Brain microvascular endothelial cell (primary cell): ENCODE results near the gene GLT6D1.

Experiments used
- DNase-seq: peaks from one replicate; pipeline ENCODE4 v3.0.0-alpha.2; 2020
- H3K27ac ChIP-seq: fragments of 250-450 bp; sonication (Bioruptor Pico); 2 replicates; pipeline ENCODE4 v1.5.1; 2020; ENCODE audit warnings: mild to moderate bottlenecking, moderate library complexity
- H3K27me3 ChIP-seq: fragments of 250-450 bp; sonication (Bioruptor Pico); replicated peaks from 2 replicates; pipeline ENCODE4 v1.5.1; 2020; ENCODE audit warnings: mild to moderate bottlenecking
- H3K36me3 ChIP-seq: fragments of 250-450 bp; sonication (Bioruptor Pico); replicated peaks from 2 replicates; pipeline ENCODE4 v1.5.1; 2020; ENCODE audit warnings: mild to moderate bottlenecking
- H3K4me3 ChIP-seq: 2 replicates; pipeline ENCODE4 v1.5.1; 2011; ENCODE audit warnings: low read depth, mild to moderate bottlenecking, control low read depth, low read length, moderate library complexity
- CTCF ChIP-seq: IDR thresholded peaks from 2 replicates; pipeline ENCODE4 v1.5.1; 2011; ENCODE audit warnings: low read depth, mild to moderate bottlenecking, moderate library complexity, low read length, control low read depth, inconsistent platforms; ENCODE audit errors: missing control alignments
- in situ Hi-C: cut with HindIII; loops from 2 replicates; pipeline ENCODE4 v1.10.0; 2017; ENCODE audit warnings: low sequenced_read_pairs, low pct_ligation_motif_present

Gene GLT6D1

GRCh38 chr9:135613946-135614805 lies 25.2 kb downstream of the GLT6D1 start:
- H3K27me3 ChIP-seq = no peaks in the 10 kb centered on the region
- no peak for DNase-seq
- no peak for TF ChIP-seq CTCF
- in situ Hi-C loops = no loop called here
- H3K4me3 ChIP-seq = no peak overlapping the region
- H3K36me3 ChIP-seq = no peaks in the 10 kb centered on the region
- no peak overlapping the region for H3K27ac ChIP-seq

- no peaks in the 10 kb centered on the region for H3K36me3 ChIP-seq
- no peak overlapping the region for H3K27ac ChIP-seq
- no peaks in the 10 kb centered on the region for H3K27me3 ChIP-seq
- in situ Hi-C loops = no loop called here
- no peak for DNase-seq
- no peak for TF ChIP-seq CTCF
- no peak overlapping the region for H3K4me3 ChIP-seq
Measured at GRCh38 chr9:135612981-135613910, 26.1 kb downstream of the GLT6D1 start.

GRCh38 chr9:135612437-135612836 lies 26.9 kb downstream of the GLT6D1 start:
- DNase-seq = no peak
- Histone ChIP-seq H3K27ac (no peak overlapping the region), H3K27me3 (no peaks in the 10 kb centered on the region), H3K36me3 (no peaks in the 10 kb centered on the region), H3K4me3 (no peak overlapping the region)
- no peak for TF ChIP-seq CTCF
- in situ Hi-C loops = no loop called here

- H3K27me3 ChIP-seq = no peaks in the 10 kb centered on the region
- DNase-seq = no peak
- no peak overlapping the region for H3K27ac ChIP-seq
- no peak for TF ChIP-seq CTCF
- in situ Hi-C loops = no loop called here
- H3K36me3 ChIP-seq = no peaks in the 10 kb centered on the region
- H3K4me3 ChIP-seq = no peak overlapping the region
Measured at GRCh38 chr9:135611875-135612209, 27.5 kb downstream of the GLT6D1 start.

- in situ Hi-C loops = no loop called here
- Histone ChIP-seq H3K36me3 (no peaks in the 10 kb centered on the region), H3K27ac (no peak overlapping the region), H3K27me3 (no peaks in the 10 kb centered on the region), H3K4me3 (no peak overlapping the region)
- DNase-seq = no peak
- no peak for TF ChIP-seq CTCF
Measured at GRCh38 chr9:135611142-135611874, 28.0 kb downstream of the GLT6D1 start.
